Activated CD4-positive, CD25-positive, alpha-beta regulatory T cell treated with anti-CD3 and anti-CD28 coated beads, Interleukin-2, amount 50 U/mL, for 16 hours (primary cell): ENCODE data around the gene OR2V2.

Source experiments
- DNase-seq: peaks from one replicate; pipeline ENCODE4 v3.0.0-alpha.2; 2020; ENCODE audit warnings: low read depth, low spot score

The OR2V2 gene

GRCh38 chr5:181190711-181191525 is 43.5 kb downstream of the OR2V2 start:
- no peak for DNase-seq

DNA sequence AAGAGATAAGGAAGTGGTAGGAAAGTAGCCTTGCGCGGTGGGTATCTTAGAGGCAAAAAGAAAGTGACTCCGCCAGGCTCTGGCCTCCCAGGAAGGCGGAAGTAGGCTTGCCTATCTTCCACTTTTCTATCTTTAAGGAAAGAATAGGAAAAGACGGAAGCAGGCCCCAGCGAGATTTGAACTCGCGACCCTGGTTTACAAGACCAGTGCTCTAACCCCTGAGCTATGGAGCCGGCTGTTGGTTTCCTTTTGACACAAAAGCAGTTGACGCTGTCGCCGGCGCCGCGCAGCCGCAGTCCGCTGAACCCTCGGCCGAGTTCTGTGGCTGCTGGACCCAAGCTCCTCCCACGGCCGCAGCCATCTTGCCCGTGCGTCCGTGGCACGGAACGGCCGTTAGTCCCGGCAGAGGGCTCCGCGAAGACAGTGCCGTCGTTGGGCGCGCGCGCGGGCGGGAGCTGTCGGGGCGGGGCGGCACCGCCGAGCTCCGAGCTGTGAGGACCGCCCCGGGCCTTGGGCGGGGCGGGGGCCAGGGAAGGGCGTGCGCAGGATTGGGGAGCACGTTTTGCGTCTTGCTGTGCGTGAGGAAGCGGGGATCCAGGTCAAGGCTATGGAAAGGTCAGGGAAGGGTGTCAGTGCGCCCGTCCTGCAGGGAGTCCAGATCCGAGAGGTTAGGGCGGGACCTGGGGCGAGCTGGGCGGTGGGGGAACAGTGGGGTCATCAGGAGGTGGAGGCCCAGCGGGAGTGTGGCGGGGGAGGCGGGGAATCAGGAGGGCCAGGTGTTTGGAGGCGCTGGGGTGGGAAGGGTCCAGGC is 44.3 kb downstream of the OR2V2 start:
- DNase-seq = peak; percentile 90

- no peak for DNase-seq
Measured at GRCh38 chr5:181192337-181193046, 45.1 kb downstream of the OR2V2 start.

DNA sequence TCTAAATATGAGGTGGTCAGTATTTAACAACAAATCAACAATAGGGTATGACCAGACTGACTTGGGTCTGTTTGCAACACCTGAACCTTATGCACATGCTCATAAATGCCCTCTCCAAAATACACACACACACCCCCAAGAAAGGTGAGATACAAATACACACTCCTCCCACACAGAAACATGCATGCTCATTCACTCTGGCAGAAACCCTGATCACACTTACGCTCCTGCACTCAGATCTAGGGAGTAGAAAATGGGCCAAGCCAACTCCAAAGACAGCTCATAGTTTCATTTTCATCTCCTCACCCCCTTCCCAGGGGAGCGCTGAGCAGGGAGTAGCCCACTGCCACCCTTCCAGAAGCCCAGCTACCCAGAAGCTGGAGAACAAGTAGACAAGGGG is 46.3 kb downstream of the OR2V2 start:
- no peak for DNase-seq

- DNase-seq = no peak
Measured at GRCh38 chr5:181194489-181195248, 47.3 kb downstream of the OR2V2 start.

DNA sequence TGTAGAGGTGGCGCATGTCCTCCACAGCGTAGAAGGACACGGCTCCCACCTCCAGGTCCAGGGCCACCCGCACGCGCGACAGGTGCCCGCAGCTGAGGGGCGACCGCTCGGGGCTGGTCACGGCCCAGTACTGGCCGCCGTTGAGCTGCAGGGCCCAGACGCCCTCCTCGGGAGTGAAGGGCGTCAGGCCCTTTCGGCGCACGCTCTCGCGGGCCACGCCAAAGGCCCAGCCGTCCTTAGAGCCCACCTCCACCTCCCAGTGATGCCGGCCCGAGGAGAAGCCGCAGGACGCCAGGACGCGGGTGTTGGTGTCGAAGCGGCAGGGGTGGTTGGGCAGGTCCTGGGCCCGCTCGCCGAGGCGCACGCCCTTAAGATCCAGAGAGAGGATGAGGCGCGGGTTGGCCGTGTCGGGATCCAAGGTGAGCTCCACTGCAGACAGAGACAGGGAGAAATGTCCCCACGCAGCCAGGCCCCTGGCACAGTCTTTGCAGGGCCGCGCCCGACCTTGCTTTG is 47.9 kb downstream of the OR2V2 start:
- DNase-seq = no peak

DNA sequence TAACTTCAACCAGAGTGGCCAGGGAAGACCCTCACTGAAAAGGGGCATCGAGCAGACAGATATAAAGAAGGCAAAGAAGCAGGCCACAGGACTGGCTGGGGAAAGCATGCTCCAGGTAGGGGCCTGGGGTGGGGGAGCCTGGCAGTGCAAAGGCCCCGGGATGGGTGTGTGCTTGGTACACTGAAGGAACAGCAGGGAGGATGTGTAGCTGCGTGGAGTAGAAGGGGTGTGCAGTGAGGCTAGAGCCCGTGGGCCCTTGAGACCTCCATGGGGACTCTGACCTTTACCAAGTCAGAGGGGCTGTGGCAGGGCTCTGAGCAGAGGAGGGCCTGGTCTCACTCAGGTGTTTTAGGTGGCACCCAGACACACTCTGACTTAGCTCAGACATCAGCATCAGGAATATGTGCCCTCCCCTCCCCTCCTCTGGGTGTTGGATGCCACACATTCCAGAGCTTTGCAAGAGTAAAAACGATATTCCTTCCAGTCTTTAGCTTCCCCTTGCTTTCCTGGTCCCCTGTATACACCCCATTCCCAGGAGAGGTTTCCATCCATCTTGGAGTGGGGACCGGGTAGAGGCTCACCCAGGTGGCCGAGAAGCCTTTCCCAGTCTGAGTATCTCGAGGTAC is 50.1 kb downstream of the OR2V2 start:
- no peak for DNase-seq

DNA sequence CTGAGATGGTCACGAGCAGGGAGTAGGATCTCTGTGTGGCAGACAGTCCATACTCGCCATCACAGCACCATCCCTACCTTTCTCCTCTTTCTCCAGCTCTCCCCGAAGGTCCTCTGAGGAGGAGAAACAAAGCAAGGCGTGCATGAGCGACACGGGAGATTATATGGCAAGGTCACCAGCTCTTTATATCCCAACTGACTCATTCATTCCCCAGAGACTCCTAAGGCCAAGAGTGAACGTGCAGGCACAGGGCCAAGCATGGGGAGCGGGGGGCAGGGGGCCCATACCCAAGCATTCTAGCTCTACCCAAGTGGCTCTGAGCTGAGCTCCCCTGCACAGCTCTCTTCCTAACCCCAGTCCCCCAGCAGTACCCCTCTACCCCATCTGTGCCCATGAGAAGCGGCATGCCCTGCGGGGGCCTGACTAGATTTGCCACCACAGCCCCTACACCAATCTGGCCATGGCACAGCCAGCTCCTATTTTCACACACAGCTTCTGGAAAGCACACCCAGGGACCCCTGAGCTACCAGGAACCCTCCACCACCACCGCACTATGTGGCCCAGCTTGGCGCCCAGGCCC is 50.8 kb downstream of the OR2V2 start:
- no peak for DNase-seq

GRCh38 chr5:181198905-181199519 is 51.6 kb downstream of the OR2V2 start:
- DNase-seq = no peak

DNA sequence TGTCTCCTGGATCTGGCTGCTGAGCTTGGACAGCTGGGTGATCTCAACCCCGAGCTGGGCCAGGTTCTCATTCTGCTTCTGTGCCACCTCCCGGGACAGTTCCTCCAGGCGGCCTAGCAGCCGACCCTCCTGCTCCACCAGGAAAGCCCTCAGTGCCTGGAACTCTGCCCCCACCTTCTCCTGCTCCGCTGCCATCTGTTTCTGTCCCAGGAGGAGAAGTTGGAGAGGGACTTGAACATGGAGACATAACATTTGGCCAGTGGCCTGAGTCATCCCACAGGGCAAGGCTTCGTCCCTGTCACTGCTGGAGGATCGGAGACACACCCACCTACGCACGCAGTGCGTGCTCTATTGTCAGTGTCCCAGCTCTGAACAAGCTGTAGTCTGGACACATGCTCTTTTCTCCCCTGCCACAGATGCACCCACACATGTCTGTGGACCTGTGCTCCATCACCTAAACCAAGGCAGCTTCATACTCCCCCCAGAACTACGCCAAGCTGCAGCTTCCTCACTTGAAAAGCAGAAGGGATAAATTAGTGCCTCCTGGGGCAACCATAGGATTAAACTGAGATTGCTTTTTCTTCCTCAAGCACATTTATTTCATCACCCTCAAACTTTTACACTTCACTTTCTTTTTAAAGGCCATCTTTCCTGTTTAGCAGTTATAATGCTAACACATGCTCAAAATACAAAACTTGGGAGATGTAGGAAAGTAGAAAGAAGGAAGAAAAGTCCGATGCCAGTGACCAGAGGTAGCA is 52.7 kb downstream of the OR2V2 start:
- no peak for DNase-seq

DNA sequence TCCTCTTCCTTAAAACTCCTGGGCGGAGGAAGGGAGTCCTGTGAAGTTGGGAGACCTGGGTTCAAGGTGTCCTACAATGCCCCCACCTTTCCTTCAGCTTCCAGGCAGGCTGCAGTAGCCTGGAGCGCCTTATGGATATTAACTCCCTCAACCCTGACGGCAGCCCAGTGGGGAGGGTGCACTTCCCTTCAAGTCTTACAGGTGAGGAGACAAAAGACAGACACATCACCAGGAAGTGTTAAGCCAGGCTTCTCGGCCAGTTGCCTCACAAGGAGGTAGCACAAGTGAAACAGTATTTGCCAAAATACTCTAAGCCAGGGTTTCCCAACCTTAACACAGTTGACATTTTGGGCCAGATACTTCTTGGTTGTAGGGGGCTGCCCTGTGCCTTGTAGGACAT is 53.4 kb downstream of the OR2V2 start:
- no peak for DNase-seq

DNA sequence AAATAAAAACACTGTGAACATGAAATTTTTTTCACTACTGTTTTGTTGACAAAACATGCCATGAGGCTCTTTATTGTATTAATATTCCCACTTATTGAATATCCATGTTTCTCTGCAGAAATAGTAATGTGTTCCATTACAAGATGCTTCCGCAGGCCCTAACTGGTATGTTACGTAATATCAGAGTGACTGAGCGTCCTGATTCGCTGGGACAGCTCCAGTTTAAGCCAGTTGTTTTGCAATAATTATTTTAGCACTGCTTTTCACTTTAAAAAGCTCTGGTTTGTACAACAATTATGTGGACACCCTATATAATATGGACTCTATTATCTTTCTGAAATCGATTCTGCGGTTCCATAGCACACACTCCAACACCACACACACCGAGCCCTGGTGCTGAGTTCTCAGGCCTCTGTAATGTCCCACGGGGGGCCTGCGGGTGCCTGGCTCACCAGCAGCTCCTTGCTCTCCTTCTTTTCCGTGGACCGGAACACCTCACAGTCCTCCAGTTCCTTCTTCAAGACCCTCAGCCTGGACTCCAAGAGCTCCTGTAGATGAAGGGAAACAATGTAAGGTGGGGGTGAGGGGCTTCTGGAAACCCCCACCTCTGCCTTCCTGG is 55.8 kb downstream of the OR2V2 start:
- DNase-seq = no peak

GRCh38 chr5:181203777-181204112 is 56.4 kb downstream of the OR2V2 start:
- no peak for DNase-seq

DNA sequence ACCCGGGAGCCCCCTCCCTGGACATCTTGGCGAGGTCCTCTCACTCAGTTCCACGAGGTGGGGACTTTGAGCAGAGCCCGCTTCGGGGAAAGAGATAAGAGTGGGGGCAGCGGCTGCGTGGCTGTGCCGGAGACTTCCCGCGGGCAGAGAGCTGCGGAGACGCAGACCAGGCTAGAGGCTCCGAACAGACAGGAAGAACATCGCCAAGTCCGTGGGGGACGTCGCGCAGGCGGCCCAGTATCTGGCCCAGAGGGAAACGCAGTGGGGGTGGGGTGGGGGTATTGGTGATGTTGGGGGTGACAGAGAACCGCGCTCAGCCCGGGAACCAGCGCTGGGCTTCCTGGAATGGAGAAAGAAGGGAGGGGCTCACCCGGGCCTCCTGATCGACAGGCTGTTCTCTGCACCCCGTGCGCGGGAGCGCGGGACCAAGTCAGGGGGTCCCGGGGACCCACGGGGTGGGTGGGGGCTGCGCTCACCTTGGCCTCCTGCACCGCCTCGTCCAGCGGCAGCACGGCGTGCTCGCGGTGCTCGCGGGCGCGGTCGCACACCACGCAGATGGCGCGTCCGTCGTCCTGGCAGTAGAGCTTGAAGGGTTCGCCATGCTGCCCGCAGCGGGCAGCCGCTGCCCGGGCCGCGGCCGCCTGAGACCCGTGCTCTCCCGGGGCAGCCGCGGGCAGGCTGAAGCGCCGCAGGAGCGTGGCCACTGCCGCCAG is 56.9 kb downstream of the OR2V2 start:
- DNase-seq = no peak

DNA sequence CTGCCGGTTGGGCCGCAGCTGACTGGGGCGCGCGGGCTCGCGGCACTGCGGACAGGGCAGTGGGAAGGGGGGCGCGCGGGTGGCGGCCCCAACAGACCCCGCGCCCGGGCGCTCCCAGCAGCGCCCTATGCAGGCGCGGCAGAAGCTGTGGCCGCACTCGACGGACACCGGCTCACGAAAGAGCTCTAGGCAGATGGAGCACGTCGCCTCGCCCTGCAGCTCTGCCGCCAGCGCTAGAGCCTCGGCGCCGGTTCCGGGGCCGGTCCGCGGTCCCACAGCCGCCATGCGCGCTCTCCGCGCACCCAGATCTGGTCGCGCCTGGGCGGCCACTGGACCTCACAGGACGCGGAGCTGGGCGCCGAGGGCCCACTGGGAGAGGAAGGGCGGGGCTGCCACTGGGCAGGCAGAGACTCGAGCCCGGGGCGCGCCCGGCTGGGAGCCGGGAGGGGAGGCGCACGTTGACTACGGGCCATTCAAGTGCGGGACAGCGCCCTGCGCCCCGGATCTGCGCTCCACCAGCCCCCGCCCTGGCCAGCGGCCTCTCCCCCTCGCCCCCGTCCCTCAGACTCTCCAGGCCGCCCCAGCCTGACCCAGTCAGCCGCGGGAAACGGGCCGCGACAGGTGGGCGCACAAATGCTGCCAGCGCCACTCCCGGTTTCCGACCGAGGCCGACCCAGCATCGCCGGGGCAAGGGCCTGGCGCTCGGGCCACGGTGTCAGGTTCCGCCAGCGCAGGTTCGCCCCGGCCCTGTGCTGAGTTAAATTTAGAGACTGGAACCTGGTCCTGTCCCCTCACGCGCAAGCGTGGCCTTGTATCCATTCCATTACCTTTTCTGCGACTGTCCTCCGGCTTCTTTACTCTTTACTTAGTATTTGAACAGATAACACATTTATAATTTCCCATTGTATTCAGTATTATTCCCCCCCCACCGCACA is 57.7 kb downstream of the OR2V2 start, which contains the start of gene TRIM7:
Gene TRIM7, minus strand, starts transcription at position 371 of the 935 bp plus-strand sequence. Its CDS starts 86 bp downstream, at position 285.
- no peak for DNase-seq

GRCh38 chr5:181205761-181206649 is 58.6 kb downstream of the OR2V2 start:
- no peak for DNase-seq
